SK-N-SH treated with all-trans-retinoic acid at 6 μM for 48 hours (cell line): Measurements from ENCODE around the gene ALDH1L2.

ENCODE experiments used
- CSDC2 ChIP-seq: fragments of 250-450 bp; sonication (Bioruptor Pico); IDR thresholded peaks from 2 replicates; pipeline ENCODE4 v1.5.0; 2020; ENCODE audit warnings: mild to moderate bottlenecking, moderate library complexity
- GLIS3 ChIP-seq: fragments of 250-450 bp; sonication (Bioruptor Pico); IDR thresholded peaks from 2 replicates; pipeline ENCODE4 v1.5.0; 2020; ENCODE audit warnings: mild to moderate bottlenecking, moderate library complexity
- OSR1 ChIP-seq: fragments of 250-450 bp; sonication (Bioruptor Pico); IDR thresholded peaks from 2 replicates; pipeline ENCODE4 v1.8.0; 2022; ENCODE audit warnings: moderate library complexity, mild to moderate bottlenecking, inconsistent platforms
- RARB ChIP-seq: fragments of 250-450 bp; sonication (Bioruptor Pico); IDR thresholded peaks from 2 replicates; pipeline ENCODE4 v1.8.0; 2021; ENCODE audit warnings: mild to moderate bottlenecking, moderate library complexity
- ZC3H10 ChIP-seq: fragments of 250-450 bp; sonication (Bioruptor Pico); IDR thresholded peaks from 2 replicates; pipeline ENCODE4 v1.5.1; 2021; ENCODE audit warnings: mild to moderate bottlenecking, moderate library complexity
- ZFP3 ChIP-seq: fragments of 250-450 bp; sonication (Bioruptor Pico); IDR thresholded peaks from 2 replicates; pipeline ENCODE4 v1.5.0; 2020; ENCODE audit warnings: mild to moderate bottlenecking, moderate library complexity
- ZNF565 ChIP-seq: fragments of 450-650 bp; formaldehyde crosslinking; conservative IDR thresholded peaks from 2 replicates; pipeline ENCODE4 v1.5.0; 2020; ENCODE audit warnings: low read depth, mild to moderate bottlenecking, moderate library complexity
- ZNF8 ChIP-seq: fragments of 450-650 bp; formaldehyde crosslinking; IDR thresholded peaks from 2 replicates; pipeline ENCODE4 v1.5.0; 2020; ENCODE audit warnings: mild to moderate bottlenecking, moderate library complexity
- TF ChIP-seq, protein P1 (sequence below): fragments of 250-450 bp; sonication (Bioruptor Pico); IDR thresholded peaks from 2 replicates; pipeline ENCODE4 v1.8.0; 2020; ENCODE audit warnings: mild to moderate bottlenecking, moderate library complexity, borderline replicate concordance
- TF ChIP-seq, protein P2 (sequence below): fragments of 250-450 bp; sonication (Bioruptor Pico); IDR thresholded peaks from 2 replicates; pipeline ENCODE4 v1.5.1; 2020; ENCODE audit warnings: low read depth, mild to moderate bottlenecking, moderate library complexity
- TF ChIP-seq, protein P3 (sequence below): fragments of 250-450 bp; sonication (Bioruptor Pico); IDR thresholded peaks from 2 replicates; pipeline ENCODE4 v1.8.0; 2021; ENCODE audit warnings: low read depth, mild to moderate bottlenecking, moderate library complexity, borderline replicate concordance
- TF ChIP-seq, protein P4 (sequence below): fragments of 250-450 bp; sonication (Bioruptor Pico); IDR thresholded peaks from 2 replicates; pipeline ENCODE4 v1.5.1; 2021; ENCODE audit warnings: mild to moderate bottlenecking, moderate library complexity

DNA sequence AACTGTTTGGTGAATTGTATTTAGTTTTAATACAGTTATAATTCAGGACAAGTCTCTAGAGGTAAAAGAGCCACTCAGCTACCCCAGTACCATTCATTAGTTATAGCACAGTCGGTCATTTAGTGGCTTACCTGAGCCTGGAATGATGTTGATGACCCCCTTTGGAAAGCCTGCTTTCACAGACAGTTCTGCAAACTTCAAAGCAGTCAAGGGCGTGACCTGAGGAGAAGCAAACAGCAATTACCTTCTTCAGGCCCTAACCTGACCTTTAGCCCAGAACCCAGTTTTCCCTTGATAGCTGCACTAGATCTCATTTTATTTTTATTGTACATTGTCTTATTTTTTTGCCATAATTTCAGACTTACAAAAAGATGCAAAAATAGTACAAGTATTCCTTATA, 43.8 kb downstream of the ALDH1L2 start:
- TF ChIP-seq ZFP3 (CRISPR knock-in tag) (no peak), RARB (no peak), GLIS3 (CRISPR knock-in tag) (no peak), ZC3H10 (CRISPR knock-in tag) (no peak), CSDC2 (CRISPR knock-in tag) (no peak), OSR1 (CRISPR knock-in tag) (no peak), ZNF565 (CRISPR knock-in tag) (no peak), ZNF8 (CRISPR knock-in tag) (no peak)
- TF ChIP-seq, protein P1, sequence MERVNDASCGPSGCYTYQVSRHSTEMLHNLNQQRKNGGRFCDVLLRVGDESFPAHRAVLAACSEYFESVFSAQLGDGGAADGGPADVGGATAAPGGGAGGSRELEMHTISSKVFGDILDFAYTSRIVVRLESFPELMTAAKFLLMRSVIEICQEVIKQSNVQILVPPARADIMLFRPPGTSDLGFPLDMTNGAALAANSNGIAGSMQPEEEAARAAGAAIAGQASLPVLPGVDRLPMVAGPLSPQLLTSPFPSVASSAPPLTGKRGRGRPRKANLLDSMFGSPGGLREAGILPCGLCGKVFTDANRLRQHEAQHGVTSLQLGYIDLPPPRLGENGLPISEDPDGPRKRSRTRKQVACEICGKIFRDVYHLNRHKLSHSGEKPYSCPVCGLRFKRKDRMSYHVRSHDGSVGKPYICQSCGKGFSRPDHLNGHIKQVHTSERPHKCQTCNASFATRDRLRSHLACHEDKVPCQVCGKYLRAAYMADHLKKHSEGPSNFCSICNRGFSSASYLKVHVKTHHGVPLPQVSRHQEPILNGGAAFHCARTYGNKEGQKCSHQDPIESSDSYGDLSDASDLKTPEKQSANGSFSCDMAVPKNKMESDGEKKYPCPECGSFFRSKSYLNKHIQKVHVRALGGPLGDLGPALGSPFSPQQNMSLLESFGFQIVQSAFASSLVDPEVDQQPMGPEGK (CRISPR knock-in tag) = no peak
- TF ChIP-seq, protein P2, sequence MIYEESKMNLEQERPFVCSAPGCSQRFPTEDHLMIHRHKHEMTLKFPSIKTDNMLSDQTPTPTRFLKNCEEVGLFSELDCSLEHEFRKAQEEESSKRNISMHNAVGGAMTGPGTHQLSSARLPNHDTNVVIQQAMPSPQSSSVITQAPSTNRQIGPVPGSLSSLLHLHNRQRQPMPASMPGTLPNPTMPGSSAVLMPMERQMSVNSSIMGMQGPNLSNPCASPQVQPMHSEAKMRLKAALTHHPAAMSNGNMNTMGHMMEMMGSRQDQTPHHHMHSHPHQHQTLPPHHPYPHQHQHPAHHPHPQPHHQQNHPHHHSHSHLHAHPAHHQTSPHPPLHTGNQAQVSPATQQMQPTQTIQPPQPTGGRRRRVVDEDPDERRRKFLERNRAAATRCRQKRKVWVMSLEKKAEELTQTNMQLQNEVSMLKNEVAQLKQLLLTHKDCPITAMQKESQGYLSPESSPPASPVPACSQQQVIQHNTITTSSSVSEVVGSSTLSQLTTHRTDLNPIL = no peak
- TF ChIP-seq, protein P3, sequence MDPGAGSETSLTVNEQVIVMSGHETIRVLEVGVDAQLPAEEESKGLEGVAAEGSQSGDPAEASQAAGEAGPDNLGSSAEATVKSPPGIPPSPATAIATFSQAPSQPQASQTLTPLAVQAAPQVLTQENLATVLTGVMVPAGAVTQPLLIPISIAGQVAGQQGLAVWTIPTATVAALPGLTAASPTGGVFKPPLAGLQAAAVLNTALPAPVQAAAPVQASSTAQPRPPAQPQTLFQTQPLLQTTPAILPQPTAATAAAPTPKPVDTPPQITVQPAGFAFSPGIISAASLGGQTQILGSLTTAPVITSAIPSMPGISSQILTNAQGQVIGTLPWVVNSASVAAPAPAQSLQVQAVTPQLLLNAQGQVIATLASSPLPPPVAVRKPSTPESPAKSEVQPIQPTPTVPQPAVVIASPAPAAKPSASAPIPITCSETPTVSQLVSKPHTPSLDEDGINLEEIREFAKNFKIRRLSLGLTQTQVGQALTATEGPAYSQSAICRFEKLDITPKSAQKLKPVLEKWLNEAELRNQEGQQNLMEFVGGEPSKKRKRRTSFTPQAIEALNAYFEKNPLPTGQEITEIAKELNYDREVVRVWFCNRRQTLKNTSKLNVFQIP (CRISPR knock-in tag) = no peak
- TF ChIP-seq, protein P4, sequence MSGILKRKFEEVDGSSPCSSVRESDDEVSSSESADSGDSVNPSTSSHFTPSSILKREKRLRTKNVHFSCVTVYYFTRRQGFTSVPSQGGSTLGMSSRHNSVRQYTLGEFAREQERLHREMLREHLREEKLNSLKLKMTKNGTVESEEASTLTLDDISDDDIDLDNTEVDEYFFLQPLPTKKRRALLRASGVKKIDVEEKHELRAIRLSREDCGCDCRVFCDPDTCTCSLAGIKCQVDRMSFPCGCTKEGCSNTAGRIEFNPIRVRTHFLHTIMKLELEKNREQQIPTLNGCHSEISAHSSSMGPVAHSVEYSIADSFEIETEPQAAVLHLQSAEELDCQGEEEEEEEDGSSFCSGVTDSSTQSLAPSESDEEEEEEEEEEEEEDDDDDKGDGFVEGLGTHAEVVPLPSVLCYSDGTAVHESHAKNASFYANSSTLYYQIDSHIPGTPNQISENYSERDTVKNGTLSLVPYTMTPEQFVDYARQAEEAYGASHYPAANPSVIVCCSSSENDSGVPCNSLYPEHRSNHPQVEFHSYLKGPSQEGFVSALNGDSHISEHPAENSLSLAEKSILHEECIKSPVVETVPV (CRISPR knock-in tag) = no peak
